Hindlimb muscle (tissue), 1 donor: Measurements from ENCODE around the gene MAD1L1. TPM values are rescaled to one million over a fixed set of nuclear protein-coding genes. Genes with fewer than 3 reads are reported as not detected.

Experiments used
- DNase-seq: peaks from one replicate; pipeline ENCODE4 v3.0.0-alpha.2; 2013
- polyA plus RNA-seq: library from polyadenylated mRNA; unstranded; fragments of 120-200 nt; gene quantifications from one replicate; pipeline ENCODE4 v1.2.1, GENCODE V29; 2013; ENCODE audit not compliant: insufficient read length

MAD1L1 gene
- polyA plus RNA-seq, 1 donor, result 27.6 TPM

- peak; percentile 87 for DNase-seq
These were observed 9.1 kb upstream of the MAD1L1 start, which contains the start of the genes MRM2 and NUDT1 for GRCh38 chr7:2241580-2242540. MRM2 (minus strand) TSS chr7:2242205; CDS start chr7:2242169, 36 bp downstream. NUDT1 (plus strand) TSS chr7:2242226; CDS start chr7:2244575, 2,349 bp downstream.

GRCh38 chr7:2239242-2239641 is 6.5 kb upstream of the MAD1L1 start:
- DNase-seq, result no peak

- DNase-seq, result no peak
These were observed 4.4 kb upstream of the MAD1L1 start for GRCh38 chr7:2237109-2237602.

- no peak for DNase-seq
These were observed 1.2 kb upstream of the MAD1L1 start for GRCh38 chr7:2233926-2234325.

GRCh38 chr7:2231992-2232765 is 566 bp downstream of the MAD1L1 start:
- DNase-seq, result no peak

GRCh38 chr7:2230882-2231281 is 1.9 kb downstream of the MAD1L1 start:
- DNase-seq, result no peak

GRCh38 chr7:2230226-2230625 is 2.5 kb downstream of the MAD1L1 start:
- no peak for DNase-seq

GRCh38 chr7:2229467-2229866 is 3.3 kb downstream of the MAD1L1 start:
- DNase-seq, result no peak

GRCh38 chr7:2228921-2229320 is 3.8 kb downstream of the MAD1L1 start:
- DNase-seq, result no peak

- no peak for DNase-seq
These were observed 5.0 kb downstream of the MAD1L1 start for GRCh38 chr7:2227699-2228098.

- no peak for DNase-seq
These were observed 6.9 kb downstream of the MAD1L1 start for GRCh38 chr7:2225830-2226229.

- no peak for DNase-seq
These were observed 7.4 kb downstream of the MAD1L1 start for GRCh38 chr7:2225336-2225735.

- no peak for DNase-seq
These were observed 7.8 kb downstream of the MAD1L1 start for GRCh38 chr7:2224934-2225333.

- no peak for DNase-seq
These were observed 8.2 kb downstream of the MAD1L1 start for GRCh38 chr7:2224491-2224928.

GRCh38 chr7:2223321-2223720 is 9.4 kb downstream of the MAD1L1 start:
- no peak for DNase-seq

GRCh38 chr7:2222516-2222915 is 10.2 kb downstream of the MAD1L1 start:
- no peak for DNase-seq

GRCh38 chr7:2220954-2221353 is 11.8 kb downstream of the MAD1L1 start:
- DNase-seq, result no peak

- DNase-seq, result no peak
These were observed 12.2 kb downstream of the MAD1L1 start for GRCh38 chr7:2220506-2220905.

GRCh38 chr7:2220030-2220429 is 12.7 kb downstream of the MAD1L1 start:
- DNase-seq, result no peak

- no peak for DNase-seq
These were observed 13.1 kb downstream of the MAD1L1 start for GRCh38 chr7:2219606-2220005.

- DNase-seq, result no peak
These were observed 13.6 kb downstream of the MAD1L1 start for GRCh38 chr7:2219136-2219535.

- no peak for DNase-seq
These were observed 14.3 kb downstream of the MAD1L1 start for GRCh38 chr7:2218444-2218785.

GRCh38 chr7:2217716-2218443 is 14.9 kb downstream of the MAD1L1 start:
- no peak for DNase-seq
